ENCODE results near the gene FGF5. TPM values are rescaled to one million over a fixed set of nuclear protein-coding genes. Genes with fewer than 3 reads are reported as not detected.

Gene FGF5
- total and polyA plus RNA-seq, 2 of the 13 experiments (the other 11 are each of a cell fraction or from before 2014, with no cell fraction given) = not detected

DNA sequence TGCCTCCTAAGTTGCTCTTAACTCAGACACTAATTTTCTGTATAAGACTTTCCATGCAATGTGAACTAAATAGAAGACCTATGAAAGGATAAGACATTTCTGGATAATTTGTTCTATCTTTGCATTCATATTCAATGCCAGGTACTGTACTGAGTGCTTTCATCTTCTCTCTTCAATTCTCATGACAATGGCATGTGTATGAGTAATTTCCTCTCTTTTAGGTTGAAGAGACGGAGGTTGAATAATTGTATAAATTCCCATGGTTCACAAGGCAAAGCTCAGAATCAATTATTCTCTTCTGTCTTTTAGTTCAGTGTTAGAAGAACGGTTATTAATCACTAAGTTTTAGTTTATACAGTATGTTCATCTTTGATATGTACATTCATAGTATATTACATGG, 39.8 kb downstream of the FGF5 start:
- Histone ChIP-seq H3K9me3 (ENCODE audit: low read length) (no peaks in the 10 kb centered on the region), H3K27me3 (ENCODE audit: control insufficient read depth in 1 of 2, insufficient read depth in 2 of 2, low read length in 2 of 2) (no peaks in the 10 kb centered on the region; a peak in 1 of 5 replicates), H3K9ac (ENCODE audit: insufficient read depth, low read depth, low read length) (no peak overlapping the region), H3K4me2 (ENCODE audit: low read depth, low read length) (no peak overlapping the region), H4K20me1 (ENCODE audit: insufficient read depth, low read length) (no peaks in the 10 kb centered on the region), H3K4me3 (replicated peaks in 1 of 3; ENCODE audit: insufficient read depth in 1 of 3, low read depth in 2 of 3, low read length in 3 of 3) (no peak overlapping the region), H3K27ac (ENCODE audit: extremely low read length, insufficient read depth, low read length) (no peak overlapping the region), H3K4me1 (ENCODE audit: insufficient read depth, low read length) (no peaks in the 10 kb centered on the region), H2AFZ (ENCODE audit: low read length) (no peak overlapping the region), H3K36me3 (replicated peaks in 1 of 2; ENCODE audit: control insufficient read depth in 1 of 2, insufficient read depth in 2 of 2, low read length in 2 of 2) (no peaks in the 10 kb centered on the region), H3K79me2 (ENCODE audit: insufficient read depth, low read length) (no peaks in the 10 kb centered on the region)
- no TSS peak for BruUV-seq (replicated peaks)
- CTCF ChIA-PET (ENCODE audit: low intra/inter-chr PET ratio, low total read pairs) = no interaction called here
- no peak for DNase-seq (ENCODE audit: low spot score)
- 6% methylated on average over 2 of the region's 2 CpGs for WGBS (ENCODE audit: low lambda C conversion rate)
- in situ Hi-C loops (cut with HindIII; ENCODE audit: extremely low pct_ligation_motif_present, low pct_unique_long_range_greater_than_20kb) = no loop called here
- POLR2A ChIA-PET = no interaction called here
- no peak for ATAC-seq
- intact Hi-C loops (cut with micrococcal nuclease; ENCODE audit: unreplicated experiment) = no loop called here
- FAIRE-seq = no peak
- TF ChIP-seq ZNF382 (CRISPR knock-in tag; IDR thresholded peaks at IDR 0.05; ENCODE audit: borderline replicate concordance) (no peak), BCL6 (CRISPR knock-in tag; IDR thresholded peaks at IDR 0.05) (no peak), ZNF841 (CRISPR knock-in tag; IDR thresholded peaks at IDR 0.05; ENCODE audit: borderline replicate concordance) (no peak), MTA1 (CRISPR knock-in tag; IDR thresholded peaks at IDR 0.05; ENCODE audit: borderline replicate concordance) (no peak), HHEX (CRISPR knock-in tag; IDR thresholded peaks at IDR 0.05) (no peak), SYNCRIP (IDR thresholded peaks at IDR 0.05; ENCODE audit: insufficient read depth, low read depth, low read length) (no peak), PTBP1 (IDR thresholded peaks at IDR 0.05; ENCODE audit: low read depth, low read length, poor library complexity, severe bottlenecking) (no peak), REL (CRISPR knock-in tag; conservative IDR thresholded peaks at IDR 0.05) (no peak), ZNF124 (CRISPR knock-in tag; IDR thresholded peaks at IDR 0.05) (no peak), MXI1 (IDR thresholded peaks at IDR 0.05; ENCODE audit: borderline replicate concordance, low read depth, low read length) (no peak)
- TF ChIP-seq, protein P1, sequence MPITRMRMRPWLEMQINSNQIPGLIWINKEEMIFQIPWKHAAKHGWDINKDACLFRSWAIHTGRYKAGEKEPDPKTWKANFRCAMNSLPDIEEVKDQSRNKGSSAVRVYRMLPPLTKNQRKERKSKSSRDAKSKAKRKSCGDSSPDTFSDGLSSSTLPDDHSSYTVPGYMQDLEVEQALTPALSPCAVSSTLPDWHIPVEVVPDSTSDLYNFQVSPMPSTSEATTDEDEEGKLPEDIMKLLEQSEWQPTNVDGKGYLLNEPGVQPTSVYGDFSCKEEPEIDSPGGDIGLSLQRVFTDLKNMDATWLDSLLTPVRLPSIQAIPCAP (CRISPR knock-in tag; IDR thresholded peaks at IDR 0.05; ENCODE audit: low read depth) = no peak
- TF ChIP-seq, protein P2, sequence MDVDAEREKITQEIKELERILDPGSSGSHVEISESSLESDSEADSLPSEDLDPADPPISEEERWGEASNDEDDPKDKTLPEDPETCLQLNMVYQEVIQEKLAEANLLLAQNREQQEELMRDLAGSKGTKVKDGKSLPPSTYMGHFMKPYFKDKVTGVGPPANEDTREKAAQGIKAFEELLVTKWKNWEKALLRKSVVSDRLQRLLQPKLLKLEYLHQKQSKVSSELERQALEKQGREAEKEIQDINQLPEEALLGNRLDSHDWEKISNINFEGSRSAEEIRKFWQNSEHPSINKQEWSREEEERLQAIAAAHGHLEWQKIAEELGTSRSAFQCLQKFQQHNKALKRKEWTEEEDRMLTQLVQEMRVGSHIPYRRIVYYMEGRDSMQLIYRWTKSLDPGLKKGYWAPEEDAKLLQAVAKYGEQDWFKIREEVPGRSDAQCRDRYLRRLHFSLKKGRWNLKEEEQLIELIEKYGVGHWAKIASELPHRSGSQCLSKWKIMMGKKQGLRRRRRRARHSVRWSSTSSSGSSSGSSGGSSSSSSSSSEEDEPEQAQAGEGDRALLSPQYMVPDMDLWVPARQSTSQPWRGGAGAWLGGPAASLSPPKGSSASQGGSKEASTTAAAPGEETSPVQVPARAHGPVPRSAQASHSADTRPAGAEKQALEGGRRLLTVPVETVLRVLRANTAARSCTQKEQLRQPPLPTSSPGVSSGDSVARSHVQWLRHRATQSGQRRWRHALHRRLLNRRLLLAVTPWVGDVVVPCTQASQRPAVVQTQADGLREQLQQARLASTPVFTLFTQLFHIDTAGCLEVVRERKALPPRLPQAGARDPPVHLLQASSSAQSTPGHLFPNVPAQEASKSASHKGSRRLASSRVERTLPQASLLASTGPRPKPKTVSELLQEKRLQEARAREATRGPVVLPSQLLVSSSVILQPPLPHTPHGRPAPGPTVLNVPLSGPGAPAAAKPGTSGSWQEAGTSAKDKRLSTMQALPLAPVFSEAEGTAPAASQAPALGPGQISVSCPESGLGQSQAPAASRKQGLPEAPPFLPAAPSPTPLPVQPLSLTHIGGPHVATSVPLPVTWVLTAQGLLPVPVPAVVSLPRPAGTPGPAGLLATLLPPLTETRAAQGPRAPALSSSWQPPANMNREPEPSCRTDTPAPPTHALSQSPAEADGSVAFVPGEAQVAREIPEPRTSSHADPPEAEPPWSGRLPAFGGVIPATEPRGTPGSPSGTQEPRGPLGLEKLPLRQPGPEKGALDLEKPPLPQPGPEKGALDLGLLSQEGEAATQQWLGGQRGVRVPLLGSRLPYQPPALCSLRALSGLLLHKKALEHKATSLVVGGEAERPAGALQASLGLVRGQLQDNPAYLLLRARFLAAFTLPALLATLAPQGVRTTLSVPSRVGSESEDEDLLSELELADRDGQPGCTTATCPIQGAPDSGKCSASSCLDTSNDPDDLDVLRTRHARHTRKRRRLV (CRISPR knock-in tag; IDR thresholded peaks at IDR 0.05) = no peak
- TF ChIP-seq, protein P3, sequence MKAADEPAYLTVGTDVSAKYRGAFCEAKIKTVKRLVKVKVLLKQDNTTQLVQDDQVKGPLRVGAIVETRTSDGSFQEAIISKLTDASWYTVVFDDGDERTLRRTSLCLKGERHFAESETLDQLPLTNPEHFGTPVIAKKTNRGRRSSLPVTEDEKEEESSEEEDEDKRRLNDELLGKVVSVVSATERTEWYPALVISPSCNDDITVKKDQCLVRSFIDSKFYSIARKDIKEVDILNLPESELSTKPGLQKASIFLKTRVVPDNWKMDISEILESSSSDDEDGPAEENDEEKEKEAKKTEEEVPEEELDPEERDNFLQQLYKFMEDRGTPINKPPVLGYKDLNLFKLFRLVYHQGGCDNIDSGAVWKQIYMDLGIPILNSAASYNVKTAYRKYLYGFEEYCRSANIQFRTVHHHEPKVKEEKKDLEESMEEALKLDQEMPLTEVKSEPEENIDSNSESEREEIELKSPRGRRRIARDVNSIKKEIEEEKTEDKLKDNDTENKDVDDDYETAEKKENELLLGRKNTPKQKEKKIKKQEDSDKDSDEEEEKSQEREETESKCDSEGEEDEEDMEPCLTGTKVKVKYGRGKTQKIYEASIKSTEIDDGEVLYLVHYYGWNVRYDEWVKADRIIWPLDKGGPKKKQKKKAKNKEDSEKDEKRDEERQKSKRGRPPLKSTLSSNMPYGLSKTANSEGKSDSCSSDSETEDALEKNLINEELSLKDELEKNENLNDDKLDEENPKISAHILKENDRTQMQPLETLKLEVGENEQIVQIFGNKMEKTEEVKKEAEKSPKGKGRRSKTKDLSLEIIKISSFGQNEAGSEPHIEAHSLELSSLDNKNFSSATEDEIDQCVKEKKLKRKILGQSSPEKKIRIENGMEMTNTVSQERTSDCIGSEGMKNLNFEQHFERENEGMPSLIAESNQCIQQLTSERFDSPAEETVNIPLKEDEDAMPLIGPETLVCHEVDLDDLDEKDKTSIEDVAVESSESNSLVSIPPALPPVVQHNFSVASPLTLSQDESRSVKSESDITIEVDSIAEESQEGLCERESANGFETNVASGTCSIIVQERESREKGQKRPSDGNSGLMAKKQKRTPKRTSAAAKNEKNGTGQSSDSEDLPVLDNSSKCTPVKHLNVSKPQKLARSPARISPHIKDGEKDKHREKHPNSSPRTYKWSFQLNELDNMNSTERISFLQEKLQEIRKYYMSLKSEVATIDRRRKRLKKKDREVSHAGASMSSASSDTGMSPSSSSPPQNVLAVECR (CRISPR knock-in tag; IDR thresholded peaks at IDR 0.05; ENCODE audit: borderline replicate concordance) = no peak
- TF ChIP-seq, protein P4, sequence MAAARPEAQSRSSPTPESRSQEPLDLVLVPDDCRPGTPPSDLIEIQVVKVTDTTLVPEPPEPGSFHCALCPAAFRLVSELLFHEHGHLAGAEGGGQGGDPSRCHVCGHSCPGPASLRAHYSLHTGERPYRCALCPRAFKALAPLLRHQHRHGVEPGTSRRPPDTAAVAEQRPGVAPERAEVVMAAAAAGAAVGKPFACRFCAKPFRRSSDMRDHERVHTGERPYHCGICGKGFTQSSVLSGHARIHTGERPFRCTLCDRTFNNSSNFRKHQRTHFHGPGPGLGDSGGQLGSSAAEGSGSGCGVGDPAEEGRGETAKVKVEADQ (CRISPR knock-in tag; IDR thresholded peaks at IDR 0.05; ENCODE audit: borderline replicate concordance) = no peak
